T-helper 2 cell (primary cell): ENCODE measurements around the gene ZNF444.
"Not testable (repeated sequence)": the region's sequence is repeated elsewhere in the genome, so short reads cannot be mapped to it uniquely, and the experiment has no call there.

Experiments used
- DNase-seq, 5 experiments: peaks; one replicate each; pipeline versions ENCODE4 v3.0.0 to v3.0.0-alpha.2; 2012 to 2022
- total RNA-seq, 2 donors: gene quantifications; one replicate each; lab custom pipeline; 2026; lab: John Stamatoyannopoulos, UW

ZNF444 gene
- 10.6 to 14.5 reads per million in 2 donors for total RNA-seq

- DNase-seq, result peak; percentile 94 to 100 (median 99)
These were observed at the start of gene ZNF444 for GRCh38 chr19:56140583-56141416. ZNF444 (plus strand) TSS chr19:56141287; CDS start chr19:56146912, 5,625 bp downstream.

- DNase-seq, result peak in 1 of 5 experiments; percentile 58
These were observed 49.1 kb upstream of the ZNF444 start for GRCh38 chr19:56091751-56092546.

- no peak for DNase-seq
These were observed 48.1 kb upstream of the ZNF444 start for GRCh38 chr19:56092685-56093631.

GRCh38 chr19:56094449-56094848 lies 46.6 kb upstream of the ZNF444 start:
- no peak for DNase-seq

GRCh38 chr19:56096665-56097064 lies 44.4 kb upstream of the ZNF444 start:
- DNase-seq, result no peak

- DNase-seq, result no peak
These were observed 43.8 kb upstream of the ZNF444 start for GRCh38 chr19:56097306-56097705.

GRCh38 chr19:56097776-56098175 lies 43.3 kb upstream of the ZNF444 start:
- no peak for DNase-seq

- not testable (repeated sequence) for DNase-seq
These were observed 42.9 kb upstream of the ZNF444 start for GRCh38 chr19:56098237-56098636.

GRCh38 chr19:56098731-56099568 lies 42.1 kb upstream of the ZNF444 start:
- no peak for DNase-seq

- DNase-seq, result no peak
These were observed 41.2 kb upstream of the ZNF444 start for GRCh38 chr19:56099638-56100539.

GRCh38 chr19:56101095-56101494 lies 40.0 kb upstream of the ZNF444 start:
- DNase-seq, result no peak

GRCh38 chr19:56101746-56102535 lies 39.1 kb upstream of the ZNF444 start:
- no peak for DNase-seq

GRCh38 chr19:56103027-56103614 lies 38.0 kb upstream of the ZNF444 start:
- no peak for DNase-seq

- no peak for DNase-seq
These were observed 36.7 kb upstream of the ZNF444 start for GRCh38 chr19:56104423-56104822.

GRCh38 chr19:56105090-56105701 lies 35.9 kb upstream of the ZNF444 start:
- peak in 1 of 5 experiments; percentile 27 for DNase-seq

GRCh38 chr19:56105831-56106396 lies 35.2 kb upstream of the ZNF444 start:
- DNase-seq, result not testable (repeated sequence)

- DNase-seq, result no peak
These were observed 34.7 kb upstream of the ZNF444 start for GRCh38 chr19:56106397-56106849.

- DNase-seq, result no peak
These were observed 34.1 kb upstream of the ZNF444 start for GRCh38 chr19:56106993-56107392.
